Measurements from ENCODE around the gene SPRR2B.
"Not testable (repeated sequence)": the region's sequence is repeated elsewhere in the genome, so short reads cannot be mapped to it uniquely, and the experiment has no call there.

SPRR2B gene
- 0 reads per million in 4 experiments for total RNA-seq

DNA sequence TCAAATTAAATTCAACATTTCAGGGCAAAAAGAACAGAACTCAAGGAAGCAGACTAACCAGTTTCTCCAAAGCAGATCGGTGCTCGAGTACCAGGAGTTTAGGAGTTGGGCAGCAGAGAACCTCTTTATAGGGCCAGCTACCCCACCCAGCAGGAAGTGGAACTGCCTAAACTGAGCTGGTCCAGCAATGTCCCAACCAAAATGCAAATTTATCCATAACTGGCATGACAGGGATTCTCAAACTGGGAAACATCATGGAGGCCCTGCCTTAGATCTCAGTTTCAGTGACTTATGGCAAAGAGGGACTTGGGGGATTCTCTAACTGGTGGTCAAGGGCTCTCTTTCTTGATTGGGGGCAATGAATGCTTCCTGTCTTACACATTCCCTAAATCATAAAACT is at the start of gene SPRR2B:
TSS of gene SPRR2B (minus strand) at position 101 of the 400 bp plus-strand sequence. CDS start 772 bp downstream, outside the sequence.
- no peak for DNase-seq

DNA sequence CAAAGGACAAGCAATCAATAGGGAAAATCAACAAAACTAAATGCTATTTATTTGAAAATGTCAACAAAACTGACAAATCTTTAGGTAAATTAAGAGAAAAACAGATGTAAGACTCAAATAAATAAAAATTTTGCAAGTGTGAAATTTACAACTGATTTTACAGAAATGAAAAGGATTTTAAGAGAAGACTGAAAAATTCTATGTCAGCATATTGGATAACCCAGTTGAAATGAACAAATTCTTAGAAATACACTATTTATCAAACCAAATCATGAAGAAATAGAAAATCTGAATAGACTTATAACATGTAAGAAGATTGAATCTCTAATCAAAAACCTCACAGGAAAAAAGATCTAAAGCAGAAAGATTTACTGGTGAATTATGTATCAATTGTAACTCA is 49.5 kb upstream of the SPRR2B start:
- no peak for DNase-seq

- no peak for DNase-seq
Measured at GRCh38 chr1:153119491-153119971, 48.1 kb upstream of the SPRR2B start.

DNA sequence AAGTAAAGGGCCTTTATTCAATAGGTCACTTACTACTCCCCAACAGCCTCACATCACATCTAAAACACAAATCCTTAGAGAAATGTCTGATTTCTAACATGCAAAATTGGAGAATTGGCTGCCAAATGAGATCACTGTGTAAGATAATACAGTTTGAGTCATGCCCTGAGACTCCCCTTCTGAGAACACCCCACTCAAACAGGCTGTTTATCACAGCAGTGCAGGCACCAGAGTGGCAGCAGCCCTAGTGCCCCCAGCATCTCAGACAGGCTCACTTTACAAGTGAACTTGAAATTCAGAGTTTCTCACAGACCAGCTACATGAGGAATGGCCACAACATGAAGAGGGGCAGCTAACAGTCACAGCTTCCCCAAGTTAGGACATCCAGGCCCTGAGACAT is 43.9 kb upstream of the SPRR2B start:
- DNase-seq, result not testable (repeated sequence)

- no peak for DNase-seq
Measured at GRCh38 chr1:153113416-153113815, 42.0 kb upstream of the SPRR2B start, which contains the start of gene SPRR2F. Gene SPRR2F, minus strand, starts transcription at chr1:153113516. Its CDS starts 783 bp downstream, at chr1:153112733.

GRCh38 chr1:153112454-153112853 is 41.0 kb upstream of the SPRR2B start:
- not testable (repeated sequence) for DNase-seq

DNA sequence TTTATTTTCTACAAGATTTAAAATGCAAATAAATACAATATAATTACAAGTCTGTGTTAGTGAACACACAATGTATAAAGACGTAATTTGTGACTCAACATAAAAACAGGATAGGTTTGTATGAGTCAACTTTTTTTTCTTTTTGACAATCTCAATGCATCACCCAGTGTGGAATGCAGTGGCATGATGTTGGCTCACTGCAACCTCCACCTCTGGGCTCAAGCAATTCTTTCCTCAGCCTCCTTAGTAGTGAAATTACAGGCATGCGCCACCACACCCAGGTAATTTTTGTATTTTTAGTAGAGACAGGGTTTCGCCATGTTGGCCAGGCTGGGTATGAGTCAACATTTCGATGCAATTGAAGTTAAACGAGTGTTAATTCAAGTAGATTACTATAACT is 28.8 kb upstream of the SPRR2B start:
- no peak for DNase-seq

GRCh38 chr1:153099461-153100045 is 28.1 kb upstream of the SPRR2B start:
- DNase-seq, result no peak

- no peak for DNase-seq
Measured at GRCh38 chr1:153095764-153096163, 24.4 kb upstream of the SPRR2B start.

DNA sequence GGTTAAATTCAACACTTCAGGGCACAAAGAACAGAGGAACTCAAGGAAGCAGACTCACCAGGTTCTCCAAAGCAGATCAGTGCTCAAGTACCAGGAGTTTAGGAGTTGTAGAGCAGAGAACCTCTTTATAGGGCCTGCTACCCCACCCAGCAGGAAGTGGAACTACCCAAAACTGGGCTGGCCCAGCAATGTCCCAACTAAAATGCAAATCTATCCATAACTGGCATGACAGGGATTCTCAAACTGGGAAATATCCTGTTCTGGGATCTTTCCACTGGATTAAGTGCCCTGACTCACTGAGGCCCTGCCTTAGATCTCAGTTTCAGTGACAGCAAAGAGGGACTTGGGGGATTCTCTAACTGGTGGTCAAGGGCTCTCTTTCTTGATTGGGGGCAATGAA is 23.0 kb upstream of the SPRR2B start, which contains the start of gene SPRR2E:
TSS of gene SPRR2E (minus strand) at position 101 of the 400 bp plus-strand sequence. CDS start 775 bp downstream, outside the sequence.
- no peak for DNase-seq

DNA sequence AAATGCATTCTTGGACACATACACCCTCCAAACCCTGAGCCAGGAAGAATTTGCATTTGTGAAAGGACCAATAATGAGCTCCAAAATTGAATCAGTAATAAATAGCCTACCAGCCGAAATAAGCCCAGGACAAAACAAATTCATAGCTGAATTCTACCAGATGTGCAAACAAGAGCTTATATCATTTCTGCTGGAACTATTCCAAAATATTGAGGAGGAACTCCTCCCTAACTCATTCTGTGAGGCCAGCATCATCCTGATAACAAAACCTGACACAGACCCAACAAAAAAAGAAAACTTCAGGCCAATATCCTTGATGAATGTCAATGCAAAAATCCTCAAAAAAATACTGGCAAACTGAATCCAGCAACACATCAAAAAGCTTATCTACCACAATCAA is 16.2 kb upstream of the SPRR2B start:
- no peak for DNase-seq

- no peak for DNase-seq
Measured at GRCh38 chr1:153081736-153082135, 10.3 kb upstream of the SPRR2B start.

GRCh38 chr1:153072806-153073726 is 1.7 kb upstream of the SPRR2B start:
- DNase-seq, result no peak

GRCh38 chr1:153070243-153070642 is 1.2 kb downstream of the SPRR2B start:
- no peak for DNase-seq

- no peak for DNase-seq
Measured at GRCh38 chr1:153058826-153059784, 12.3 kb downstream of the SPRR2B start.

DNA sequence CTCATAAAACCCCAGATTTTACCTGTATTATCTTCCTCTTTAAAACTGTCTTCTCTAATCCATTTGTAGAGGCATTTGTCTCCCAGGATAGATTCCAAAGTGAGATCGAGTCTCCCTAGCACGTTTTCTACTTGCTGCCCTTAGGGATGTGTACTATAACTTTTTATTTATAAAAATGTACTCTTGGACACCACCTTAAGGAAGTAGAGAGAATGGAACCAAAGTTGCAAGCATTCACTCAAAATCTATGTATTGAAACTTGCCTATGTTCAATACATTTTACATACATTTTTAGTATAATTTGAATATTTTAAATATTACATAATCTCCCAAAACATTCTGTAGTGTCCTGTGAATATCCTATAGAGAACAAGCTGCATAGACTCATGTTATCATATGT is 13.3 kb downstream of the SPRR2B start:
- DNase-seq, result no peak

DNA sequence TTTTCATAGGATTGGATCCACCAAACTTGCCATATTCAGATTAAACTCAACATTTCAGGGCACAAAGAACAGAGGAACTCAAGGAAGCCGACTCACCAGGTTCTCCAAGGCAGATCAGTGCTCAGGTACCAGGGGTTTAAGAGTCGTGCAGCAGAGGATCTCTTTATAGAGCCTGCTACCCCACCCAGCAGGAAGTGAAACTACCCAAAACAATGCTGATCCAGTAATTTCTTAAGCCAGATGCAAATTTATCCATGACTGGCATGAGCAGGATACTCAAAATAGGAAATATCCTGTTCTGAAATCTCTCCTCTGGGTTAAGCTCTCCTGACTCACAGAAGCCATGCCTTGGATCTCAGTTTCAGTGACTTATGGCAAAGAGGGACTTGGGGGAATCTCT is 14.0 kb downstream of the SPRR2B start, which contains the start of gene SPRR2A:
TSS of gene SPRR2A (minus strand) at position 138 of the 400 bp plus-strand sequence. CDS start 777 bp downstream, outside the sequence.
- no peak for DNase-seq

GRCh38 chr1:153056111-153056510 is 15.3 kb downstream of the SPRR2B start:
- DNase-seq, result not testable (repeated sequence)

DNA sequence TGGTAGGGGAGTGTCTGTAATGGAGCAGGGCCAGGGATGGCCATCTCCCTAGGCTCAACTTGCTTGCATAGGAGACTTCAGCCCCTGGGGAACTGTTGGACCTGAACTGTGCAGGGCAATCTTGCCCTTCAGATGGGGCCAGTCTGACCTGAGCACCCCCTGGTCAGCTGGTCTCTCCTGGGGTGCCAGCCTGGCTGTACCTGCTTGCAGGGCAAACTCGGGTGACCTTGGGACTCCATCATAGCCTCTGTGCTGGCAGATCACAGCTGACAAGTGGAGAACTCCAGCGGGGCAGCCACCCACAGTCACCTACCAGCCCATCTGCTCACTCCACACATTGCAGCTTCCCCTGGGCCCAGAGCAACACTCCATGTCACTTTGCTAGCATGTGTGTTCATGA is 22.2 kb downstream of the SPRR2B start:
- DNase-seq, result no peak

DNA sequence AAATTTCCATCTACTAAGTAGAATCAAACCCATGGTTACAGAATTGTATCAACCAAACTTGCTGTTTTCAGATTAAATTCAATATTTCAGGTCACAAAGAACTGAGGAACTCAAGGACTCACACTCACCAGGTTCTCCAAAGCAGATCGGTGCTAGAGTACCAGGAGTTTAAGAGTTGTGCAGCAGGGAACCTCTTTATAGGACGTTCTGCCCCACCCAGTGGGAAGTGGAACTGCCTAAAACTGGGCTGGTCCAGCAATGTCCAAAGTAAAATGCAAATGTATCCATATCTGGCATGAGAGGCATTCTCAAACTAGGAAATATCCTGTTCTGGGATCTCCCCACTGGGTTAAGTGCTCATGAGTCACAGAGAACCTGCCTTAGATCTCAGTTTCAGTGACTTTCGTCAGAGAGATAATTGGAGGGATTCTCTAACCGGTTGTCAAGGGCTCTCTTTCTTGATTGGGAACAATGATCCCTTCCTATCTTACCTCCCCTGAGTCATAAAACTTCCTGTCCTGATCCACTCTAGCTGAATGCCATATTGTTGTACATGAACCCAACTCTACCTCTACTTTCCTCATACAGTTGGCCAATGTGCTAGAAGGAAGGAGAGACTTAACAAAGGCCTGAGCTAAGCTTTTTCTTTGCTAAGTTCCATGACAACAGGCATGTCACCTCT is 30.3 kb downstream of the SPRR2B start, which contains the start of gene SPRR2D:
TSS of gene SPRR2D (minus strand) at position 171 of the 682 bp plus-strand sequence. CDS start 774 bp downstream, outside the sequence.
- DNase-seq, result no peak

GRCh38 chr1:153035211-153035610 is 36.2 kb downstream of the SPRR2B start:
- no peak for DNase-seq
